ENCODE results near the gene GLE1.
A peak's percentile ranks its signal among the peaks of the same experiment; 100 is the strongest.
"Not testable (repeated sequence)": the region's sequence is repeated elsewhere in the genome, so short reads cannot be mapped to it uniquely, and the experiment has no call there.

Gene GLE1

DNA sequence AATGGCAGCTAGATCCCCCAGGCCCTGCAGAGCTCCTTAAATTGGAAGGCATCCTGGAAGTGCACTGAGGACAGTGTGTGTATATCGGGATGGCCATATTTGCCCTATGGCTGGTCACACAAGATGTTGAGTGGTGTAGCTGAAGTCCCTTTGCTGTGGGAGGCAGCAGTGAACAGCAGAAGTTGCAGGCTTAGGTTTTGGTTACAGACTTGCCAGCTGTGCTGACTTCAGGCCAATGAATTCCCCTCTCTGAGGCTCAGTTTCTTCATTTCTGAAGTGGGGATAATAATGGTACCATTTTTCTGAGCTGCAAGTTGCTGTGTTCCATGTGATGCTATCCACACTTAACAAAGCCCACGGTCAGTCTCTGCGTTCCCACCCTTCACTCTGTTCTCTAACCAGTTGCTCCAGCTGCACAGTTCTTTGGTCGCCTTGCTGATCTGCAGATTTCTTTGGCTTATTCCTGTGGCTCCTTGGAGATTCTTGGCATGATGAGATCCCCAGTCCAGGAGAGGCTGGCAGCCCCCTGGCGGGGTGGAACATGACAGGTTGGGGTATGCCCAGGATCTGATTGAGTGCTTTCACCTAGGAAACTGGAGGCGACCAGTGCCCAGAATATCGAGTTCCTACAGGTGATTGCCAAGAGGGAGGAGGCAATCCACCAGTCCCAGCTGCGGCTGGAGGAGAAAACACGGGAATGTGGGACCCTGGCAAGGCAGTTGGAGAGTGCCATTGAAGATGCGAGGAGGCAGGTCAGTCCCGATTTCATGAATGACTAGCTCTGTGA is 6.5 kb upstream of the GLE1 start:
- DNase-seq: no peak

DNA sequence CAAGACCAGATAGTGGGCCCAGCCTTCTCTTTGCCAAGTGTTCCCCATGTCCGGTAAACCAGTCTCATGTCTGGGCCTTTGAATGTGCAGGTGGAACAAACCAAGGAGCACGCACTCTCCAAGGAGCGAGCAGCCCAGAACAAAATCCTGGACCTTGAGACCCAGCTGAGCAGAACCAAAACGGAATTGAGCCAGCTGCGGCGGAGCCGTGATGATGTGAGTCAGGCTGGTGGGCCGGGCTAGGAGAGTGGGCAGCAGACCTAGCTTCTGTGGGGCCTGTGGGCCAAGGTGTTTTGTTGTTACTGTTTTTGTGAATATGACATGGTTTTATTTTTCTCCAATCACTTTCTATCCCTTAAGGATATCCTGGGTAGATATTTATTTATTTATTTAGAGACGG is 5.6 kb upstream of the GLE1 start:
- DNase-seq: no peak

DNA sequence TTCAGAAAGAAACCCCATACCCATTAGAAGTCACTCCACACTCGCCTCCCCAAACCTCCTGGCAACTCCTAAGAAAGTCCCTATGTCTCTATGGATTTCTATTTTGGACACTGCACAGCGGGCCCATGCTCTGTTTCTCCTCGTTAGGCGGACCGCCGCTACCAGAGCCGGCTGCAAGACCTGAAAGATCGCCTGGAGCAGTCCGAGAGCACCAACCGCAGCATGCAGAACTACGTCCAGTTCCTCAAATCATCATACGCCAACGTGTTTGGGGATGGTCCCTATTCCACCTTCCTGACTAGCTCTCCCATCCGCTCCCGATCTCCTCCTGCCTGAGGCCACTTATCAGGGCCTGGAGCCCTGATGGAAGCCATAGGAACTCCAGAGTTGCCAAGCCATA is 4.6 kb upstream of the GLE1 start:
- no peak for DNase-seq

DNA sequence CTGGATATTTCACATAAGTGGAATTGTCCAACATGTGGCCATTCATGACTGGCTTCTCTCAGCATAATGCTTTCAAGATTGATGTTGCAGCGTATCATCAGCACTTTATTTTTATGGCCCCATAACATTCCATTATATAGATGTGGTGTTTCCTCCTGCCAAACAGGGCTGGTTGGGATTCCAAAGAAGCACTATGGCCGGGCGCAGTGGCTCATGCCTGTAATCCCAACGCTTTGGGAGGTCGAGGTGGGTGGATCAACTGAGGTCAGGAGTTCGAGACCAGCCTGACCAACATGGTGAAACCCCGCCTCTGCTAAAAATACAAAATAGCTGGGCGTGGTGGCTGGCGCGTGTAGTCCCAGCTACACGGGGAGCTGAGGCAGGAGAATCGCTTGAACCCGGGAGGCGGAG is 1.1 kb upstream of the GLE1 start:
- not testable (repeated sequence) for DNase-seq

DNA sequence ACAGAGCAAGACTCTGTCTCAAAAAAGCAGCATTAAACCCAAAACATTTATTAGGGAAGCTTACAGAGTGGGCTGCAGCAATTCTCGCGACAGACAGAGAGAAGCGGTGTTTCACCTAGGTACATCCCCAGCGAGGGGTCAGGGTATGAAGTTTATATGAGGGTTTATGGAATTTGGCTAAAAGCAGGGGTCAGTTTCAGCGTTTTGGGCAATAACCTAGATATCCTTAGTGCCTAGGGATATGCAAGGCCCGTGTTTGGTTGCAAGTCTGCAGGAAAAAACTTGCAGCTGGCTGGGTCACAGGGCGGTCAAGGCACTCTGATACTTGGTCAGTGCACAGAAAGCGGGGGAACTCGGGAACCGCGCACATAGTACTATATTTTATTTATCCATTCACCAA is 649 bp upstream of the GLE1 start:
- DNase-seq: no peak

DNA sequence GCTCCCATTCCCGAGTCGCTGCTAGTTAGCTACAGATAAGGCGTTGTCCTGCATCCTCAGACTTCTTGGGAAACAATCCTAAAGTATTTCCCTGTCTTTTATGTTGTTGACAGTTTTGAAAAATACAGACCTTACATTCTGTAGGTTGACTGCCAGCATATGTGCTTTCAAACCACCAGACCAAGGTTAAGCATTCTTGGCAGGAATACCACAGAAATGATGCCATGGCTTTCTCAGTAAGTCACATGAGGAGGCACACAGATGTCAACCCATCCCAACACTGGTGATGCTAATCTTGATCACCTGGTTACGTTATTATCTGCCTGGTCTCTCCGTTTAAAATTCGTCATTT is 871 bp downstream of the GLE1 start:
- DNase-seq: no peak

DNA sequence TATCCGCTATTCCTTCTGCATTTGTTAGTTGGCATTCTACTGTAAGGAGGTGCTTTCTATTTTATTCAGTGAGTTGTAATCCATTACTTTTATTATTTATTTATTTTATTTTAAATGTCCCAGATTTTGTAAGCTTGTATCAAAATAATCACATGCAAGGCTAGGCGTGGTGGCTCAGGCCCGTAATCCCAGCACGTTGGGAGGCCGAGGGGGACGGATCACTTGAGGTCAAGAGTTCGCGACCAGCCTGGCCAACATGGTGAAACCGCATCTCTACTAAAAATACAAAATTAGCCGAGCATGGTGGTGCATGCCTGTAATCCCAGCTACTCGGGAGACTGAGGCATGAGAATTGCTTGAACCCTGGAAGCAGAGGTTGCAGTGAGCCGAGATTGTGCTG is 1.4 kb downstream of the GLE1 start:
- DNase-seq: not testable (repeated sequence)

DNA sequence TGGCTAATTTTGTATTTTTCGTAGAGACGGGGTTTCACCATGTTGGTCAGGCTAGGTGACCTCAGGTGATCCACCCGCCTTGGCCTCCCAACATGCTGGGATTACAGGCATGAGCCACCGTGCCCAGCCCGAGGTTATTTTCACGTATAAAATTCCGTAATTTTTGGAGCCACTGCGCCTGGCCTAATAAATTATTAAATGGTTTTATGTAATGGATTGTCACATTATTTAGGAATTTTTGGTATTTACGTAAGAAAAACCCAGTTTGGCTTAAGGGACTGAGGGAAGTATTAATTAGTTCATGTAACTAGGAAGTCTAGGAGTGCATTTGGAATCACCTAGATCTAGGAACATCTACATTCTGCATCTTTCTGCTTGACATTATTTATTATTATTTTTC is 8.3 kb downstream of the GLE1 start:
- DNase-seq: no peak

DNA sequence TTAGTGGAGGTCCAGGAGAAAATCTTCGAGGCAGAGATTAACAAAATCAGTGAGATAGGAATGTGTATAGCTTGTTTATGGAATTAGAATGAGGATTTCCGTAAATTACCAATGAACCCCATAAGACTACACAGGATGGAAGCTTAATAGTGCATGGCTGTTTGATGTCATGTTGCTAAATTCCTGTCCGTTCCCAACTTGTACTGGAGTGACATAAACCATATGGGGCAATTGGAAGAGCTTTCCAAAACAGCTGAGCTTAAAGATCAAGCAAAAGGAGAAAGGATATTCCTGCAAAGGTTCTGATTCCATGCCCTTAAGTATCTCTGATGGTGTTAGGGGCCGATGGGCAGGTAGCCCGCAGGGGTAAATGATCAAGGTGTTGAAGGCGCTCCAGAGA is 17.4 kb downstream of the GLE1 start:
- no peak for DNase-seq

DNA sequence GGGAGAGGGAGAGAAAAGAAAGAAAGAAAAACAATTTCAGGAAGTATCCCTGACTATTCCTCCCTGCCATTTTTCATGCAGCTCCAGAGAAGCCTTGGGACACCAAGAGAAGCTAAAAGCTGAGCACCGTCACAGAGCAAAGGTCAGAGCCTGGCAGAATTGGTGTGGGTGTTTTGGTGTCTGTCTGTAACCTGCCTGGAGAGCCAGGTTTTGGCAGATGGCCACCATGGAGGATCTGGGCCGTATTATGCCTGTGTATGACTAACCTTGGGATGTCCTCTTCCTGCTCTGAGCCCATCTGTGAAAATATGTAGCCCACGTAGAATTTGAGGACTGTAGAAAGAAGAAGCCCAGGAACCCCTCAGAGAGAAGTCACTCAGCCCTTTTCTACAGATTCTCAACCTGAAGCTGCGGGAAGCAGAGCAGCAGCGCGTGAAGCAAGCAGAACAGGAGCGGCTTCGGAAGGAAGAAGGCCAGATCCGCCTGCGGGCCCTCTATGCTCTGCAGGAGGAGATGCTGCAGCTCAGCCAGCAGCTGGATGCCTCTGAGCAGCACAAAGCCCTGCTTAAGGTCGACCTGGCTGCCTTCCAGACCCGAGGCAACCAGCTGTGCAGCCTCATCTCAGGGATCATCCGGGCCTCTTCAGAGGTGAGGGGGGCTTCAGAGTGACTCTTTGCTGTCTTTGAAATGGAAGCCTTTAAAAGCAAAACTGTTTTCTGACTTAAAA is 18.8 kb downstream of the GLE1 start:
- no peak for DNase-seq

DNA sequence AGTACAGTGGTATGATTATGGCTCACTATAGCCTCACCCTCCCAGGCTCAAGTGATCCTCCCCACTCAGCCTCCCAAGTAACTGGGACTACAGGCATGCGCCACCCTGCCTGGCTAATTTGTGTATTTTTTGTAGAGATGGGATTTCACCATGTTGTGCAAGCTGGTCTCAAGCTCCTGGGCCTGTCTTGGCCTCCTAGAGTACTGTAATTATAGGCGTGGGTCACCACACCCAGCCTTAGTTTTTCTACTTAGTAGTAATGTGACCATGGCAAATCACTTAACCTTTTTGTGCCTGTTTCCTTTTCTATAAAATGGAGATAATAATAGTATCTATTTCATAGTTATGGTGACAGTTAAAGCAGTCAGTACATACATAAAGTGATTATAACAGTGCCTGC is 22.2 kb downstream of the GLE1 start:
- no peak for DNase-seq

DNA sequence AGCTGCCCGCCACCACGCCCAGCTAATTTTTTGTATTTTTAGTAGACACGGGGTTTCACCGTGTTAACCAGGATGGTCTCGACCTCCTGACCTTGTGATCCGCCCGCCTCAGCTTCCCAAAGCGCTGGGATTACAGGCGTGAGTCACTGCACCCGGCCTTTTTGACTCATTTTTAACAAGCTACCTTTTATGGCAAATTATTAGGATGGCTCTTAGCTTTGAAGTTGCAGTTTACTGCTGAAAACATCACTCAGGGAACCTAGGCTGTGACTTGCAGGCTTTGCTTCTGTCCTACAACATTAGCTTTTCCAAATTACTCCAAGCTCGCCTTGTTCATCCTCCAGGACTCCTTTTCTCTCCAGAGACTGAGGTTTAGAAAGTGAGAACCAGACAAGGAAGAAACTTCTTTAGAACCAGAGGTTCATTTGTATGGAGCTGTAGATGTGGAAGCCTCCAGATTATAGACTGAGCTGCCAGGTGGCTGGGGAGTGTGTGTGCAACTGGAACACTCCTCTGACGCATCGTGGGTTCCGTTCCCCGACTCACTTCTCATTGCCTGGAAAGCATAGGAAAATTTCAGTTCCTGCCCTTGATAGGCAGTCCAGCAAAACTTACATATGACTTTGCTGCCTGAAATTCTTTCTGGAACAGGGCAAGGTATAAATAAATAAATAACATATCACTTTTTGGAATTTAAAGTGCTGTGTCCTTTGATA is 24.1 kb downstream of the GLE1 start:
- DNase-seq: no peak

DNA sequence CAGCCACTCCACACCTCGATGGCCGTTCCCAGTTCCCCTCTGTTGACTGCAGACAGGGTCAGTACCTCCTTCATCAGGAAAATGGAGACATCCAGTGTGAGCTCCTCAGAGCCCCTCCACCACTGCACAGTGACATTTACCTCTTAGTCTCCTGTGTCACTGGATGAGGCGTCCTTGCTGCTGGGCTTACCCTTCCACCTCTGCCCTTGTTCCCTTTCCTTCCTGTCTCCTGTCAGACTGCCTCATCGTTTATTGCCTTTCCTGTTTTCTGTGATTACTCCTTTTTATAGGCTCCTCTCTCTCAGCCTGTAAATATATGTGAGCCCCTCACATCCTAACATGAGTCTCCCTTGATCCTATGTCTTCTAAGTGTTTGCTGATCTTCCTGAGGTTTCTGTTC is 24.7 kb downstream of the GLE1 start:
- DNase-seq: no peak

DNA sequence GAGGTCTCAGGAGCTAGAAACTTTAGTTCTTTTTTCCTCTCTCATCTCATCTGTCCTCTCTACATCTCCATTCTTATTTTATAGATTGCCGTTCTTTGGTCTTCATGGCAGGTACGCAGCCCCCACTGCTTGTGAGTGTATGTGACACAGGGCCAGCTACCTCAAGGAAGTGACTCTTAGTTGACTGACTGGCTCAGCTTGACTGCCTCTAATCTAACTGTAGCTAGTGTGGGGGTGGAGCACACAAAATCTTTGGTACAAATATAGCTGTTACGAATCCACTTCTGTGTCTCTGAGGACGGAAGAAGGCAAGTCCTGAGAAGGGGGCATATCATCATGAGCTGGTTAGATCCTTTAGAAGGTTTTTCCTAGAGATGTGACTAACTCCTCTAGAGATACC is 28.1 kb downstream of the GLE1 start:
- no peak for DNase-seq

DNA sequence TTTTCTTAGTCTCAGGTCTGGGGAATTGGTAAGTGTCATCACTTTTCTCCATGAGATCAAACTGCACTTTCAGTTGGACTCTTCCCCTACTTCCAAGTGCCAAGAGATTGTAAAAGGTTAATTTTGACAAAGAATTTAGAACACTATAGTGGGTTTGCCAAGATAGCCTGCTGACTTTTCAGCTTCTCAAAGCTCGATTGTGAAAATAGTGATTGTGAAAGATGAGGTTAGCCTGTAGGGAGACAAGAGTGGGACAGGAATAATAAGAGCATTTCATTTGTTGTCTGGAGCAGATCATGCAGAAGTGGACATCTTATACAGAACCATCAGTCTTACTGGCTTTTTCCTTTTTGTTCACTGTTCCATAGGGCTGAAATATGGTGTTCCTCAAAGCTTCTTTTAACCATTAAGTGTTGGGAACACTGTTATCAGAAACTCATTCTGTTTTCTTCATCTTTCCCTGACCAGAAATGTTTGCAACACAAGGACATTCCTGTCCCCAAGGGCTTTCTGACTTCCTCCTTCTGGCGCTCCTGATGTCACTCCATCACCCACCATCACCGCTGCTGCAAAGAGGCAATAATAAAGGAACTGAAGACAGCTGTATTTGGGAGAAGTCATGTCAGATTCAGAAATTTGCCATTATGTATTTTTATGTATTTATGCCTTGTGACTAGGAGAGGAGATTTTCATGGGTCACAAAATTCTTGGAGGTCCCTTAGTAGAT is 36.3 kb downstream of the GLE1 start:
- peak; percentile 53 to 55 for DNase-seq

DNA sequence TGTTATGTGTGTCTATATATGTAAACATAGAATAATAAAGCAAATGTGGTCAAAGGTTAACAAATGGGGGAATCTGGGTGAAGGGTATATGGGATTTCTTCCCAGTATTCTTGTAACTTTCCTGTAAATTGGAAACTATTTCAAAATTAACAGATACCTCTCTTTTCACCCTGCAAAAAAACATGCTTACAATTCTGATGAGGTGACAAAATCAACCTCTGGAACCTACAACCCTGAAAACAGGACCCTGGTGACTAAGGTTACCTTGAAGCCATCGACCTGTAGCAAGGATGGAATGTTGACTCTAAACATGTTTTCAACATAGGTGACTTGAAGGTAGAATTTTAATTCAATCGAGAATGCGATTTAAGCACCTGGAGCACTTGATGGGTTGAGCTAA is 42.0 kb downstream of the GLE1 start:
- DNase-seq: no peak

DNA sequence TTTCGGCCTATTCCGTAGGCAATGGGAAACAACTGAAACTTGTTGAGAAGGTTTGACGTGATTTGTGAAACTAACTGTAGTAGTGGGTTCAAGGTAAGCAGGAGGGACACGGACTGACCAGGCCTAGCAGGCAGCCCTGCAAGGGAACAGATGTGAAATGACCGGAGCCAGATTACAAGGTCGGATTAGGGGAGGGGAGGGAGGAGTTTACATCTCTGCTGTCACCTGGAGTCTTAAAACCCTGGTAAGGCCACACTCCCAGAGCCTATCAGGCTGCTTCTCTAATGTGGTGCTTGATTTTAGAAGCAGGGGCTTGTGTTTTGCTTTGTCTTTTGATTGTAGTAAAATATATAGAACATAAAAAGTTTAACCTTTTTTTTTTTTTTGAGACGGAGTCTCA is 44.4 kb downstream of the GLE1 start:
- no peak for DNase-seq

DNA sequence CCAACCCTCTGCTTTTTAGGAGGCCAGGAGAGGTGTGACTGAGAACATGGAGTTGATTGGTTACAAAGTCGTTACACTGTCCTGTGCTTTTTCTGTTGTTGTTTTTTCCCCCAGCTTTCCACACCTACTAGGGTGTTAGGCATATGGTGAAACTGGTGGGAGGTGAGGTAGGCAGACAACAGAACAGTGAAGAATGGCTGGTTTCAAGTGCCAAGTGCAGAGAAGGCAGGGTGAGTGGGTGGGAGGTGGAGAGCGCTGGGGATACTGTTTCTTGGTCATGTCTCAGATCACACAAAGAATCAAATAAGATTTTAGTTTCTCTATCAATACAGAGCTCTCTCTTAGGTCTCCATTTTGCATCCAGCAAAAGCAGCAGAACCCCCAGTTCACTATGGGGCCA is 45.7 kb downstream of the GLE1 start:
- DNase-seq: no peak

DNA sequence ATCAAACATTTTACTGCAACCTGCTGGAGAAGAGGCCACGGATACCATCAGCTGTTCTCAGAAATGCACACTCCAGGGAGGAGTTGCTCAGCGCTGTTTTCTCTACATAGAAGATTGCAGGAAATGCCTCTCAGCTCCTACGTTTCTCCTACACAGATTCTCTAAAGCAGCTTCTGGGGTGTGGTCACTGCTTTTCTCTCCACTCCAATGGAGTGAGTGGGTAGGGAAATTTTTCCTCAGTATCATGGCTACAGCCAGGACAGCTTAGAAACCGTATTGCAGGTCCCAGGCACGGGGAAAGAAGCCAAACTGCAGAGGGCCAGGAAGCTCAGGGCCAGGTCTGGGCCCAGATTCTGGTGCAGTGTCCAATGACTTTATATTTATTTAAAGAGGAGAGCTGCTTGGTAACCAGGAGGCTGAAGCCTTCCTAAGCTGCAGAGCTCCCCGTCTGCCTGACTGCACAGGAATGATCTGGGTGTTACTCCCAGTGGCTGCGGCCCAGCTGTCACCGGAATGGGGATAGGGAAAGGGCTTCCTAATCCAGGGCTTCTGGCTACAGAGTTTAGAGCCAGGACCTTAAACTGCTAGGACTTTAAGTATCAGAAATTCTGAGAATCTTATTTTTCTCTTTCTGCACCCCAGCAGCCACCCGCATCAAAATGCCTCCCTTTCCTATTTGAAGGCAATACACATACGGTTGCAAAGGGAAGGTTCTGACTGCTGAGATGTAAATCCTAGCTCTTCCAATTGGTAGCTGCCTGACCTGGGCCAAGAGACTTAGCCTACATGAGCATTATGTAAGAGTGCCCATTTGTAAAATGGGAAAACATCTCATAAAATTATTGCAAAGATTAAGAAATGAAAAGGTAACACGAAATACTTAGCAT is 46.5 kb downstream of the GLE1 start:
- no peak for DNase-seq

DNA sequence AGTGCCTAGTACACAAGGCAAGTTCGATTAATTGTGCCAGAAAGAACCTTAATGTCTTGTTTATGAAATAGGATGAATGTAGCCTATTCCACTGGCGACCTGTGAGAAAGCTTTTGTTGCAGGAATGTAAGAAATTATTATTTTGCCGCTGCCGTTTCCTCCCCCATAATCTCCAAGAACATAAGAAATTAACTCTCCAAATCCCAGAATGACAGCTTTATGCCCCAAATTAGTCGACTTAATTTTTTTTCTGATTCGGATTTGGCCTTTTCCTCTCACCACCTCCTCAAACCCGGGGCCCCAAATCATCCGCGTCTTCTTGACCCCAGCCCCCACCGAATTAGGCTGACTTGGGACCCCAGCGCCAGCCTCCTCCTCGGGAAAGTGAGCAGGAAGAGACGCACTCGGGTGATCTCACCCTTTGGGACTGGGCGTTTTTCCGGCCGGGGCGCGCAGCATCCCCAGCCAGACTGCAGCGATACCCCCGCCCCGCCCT is 47.2 kb downstream of the GLE1 start:
- DNase-seq: no peak

DNA sequence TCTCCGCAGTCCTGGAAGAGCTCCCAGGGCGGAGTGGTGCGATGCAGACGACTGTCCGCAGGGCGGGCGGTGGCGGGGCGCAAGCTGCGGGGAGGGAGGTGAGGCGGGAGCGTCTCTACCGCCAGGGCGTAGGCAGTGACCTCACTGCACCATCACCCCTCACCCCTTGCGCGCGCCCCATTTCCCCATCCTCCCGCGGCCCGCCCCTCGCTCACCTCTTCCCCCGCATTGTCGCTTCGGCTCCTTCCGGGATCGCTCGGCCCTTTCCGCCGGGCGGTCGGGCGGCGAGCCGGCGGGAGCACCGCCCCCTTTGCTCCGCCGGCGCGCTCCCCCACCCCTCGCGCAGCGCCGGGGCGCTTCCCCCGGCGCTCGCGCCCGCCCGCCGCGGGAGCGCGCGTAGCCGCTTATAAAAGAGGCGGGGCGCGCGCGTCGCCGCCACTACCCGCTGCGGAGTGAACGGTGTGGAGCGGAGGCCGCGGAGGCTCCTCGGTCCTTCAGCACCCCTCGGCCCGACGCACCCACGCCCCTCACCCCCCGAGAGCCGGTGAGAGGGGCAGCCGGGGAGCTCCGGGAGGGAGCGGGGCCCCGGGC is 47.7 kb downstream of the GLE1 start, which contains the start of gene SPTAN1:
SPTAN1 (plus strand) TSS at position 435 of the 591 bp plus-strand sequence. CDS start 14,154 bp downstream, outside the sequence.
- peak; percentile 80 to 84 for DNase-seq

Measured in AML-193 (cell line).